Keratinocyte (primary cell): ENCODE measurements around the gene ATP5F1E. TPM values are rescaled to one million over a fixed set of nuclear protein-coding genes. Genes with fewer than 3 reads are reported as not detected.

Source experiments
- DNase-seq: peaks from one replicate; pipeline ENCODE4 v3.0.0-alpha.2; 2011; ENCODE audit warnings: low read depth, missing footprints, low spot score
- FAIRE-seq: peaks from 2 replicates; lab custom pipeline; 2011; peaks lifted over from hg19 to GRCh38; lab: Jason Lieb, UNC
- H2AFZ ChIP-seq: 2 replicates; pipeline ENCODE4 v1.6.0; 2012; ENCODE audit warnings: low read length, control low read depth, inconsistent platforms; ENCODE audit not compliant: control insufficient read depth
- H3K27ac ChIP-seq: 2 replicates; pipeline ENCODE4 v1.5.1; 2011; ENCODE audit warnings: low read length; ENCODE audit not compliant: control insufficient read depth, insufficient read depth
- H3K27me3 ChIP-seq: 3 replicates; pipeline ENCODE4 v1.6.0; 2011; ENCODE audit warnings: low read length; ENCODE audit not compliant: control insufficient read depth, insufficient read depth; ENCODE audit errors: extremely low read depth
- H3K36me3 ChIP-seq, 2 experiments: 2 replicates in 1 of 2; 3 replicates in 1 of 2; pipeline ENCODE4 v1.5.1; 2011; ENCODE audit warnings: low read length in 2 of 2, mild to moderate bottlenecking in 1 of 2; ENCODE audit not compliant: control insufficient read depth in 2 of 2, insufficient read depth in 2 of 2; ENCODE audit errors: extremely low read depth in 1 of 2
- H3K4me1 ChIP-seq: 3 replicates; pipeline ENCODE4 v1.5.1; 2011; ENCODE audit warnings: low read length; ENCODE audit not compliant: control insufficient read depth, insufficient read depth; ENCODE audit errors: extremely low read depth
- H3K4me2 ChIP-seq: 3 replicates; pipeline ENCODE4 v1.6.0; 2011; ENCODE audit warnings: low read depth, low read length; ENCODE audit not compliant: control insufficient read depth, insufficient read depth; ENCODE audit errors: extremely low read depth
- H3K4me3 ChIP-seq, 3 experiments: fragments of 200-600 bp in 1 of 3; sonication (generic) in 1 of 3; 2 replicates in 2 of 3; 3 replicates in 1 of 3; pipeline ENCODE4 v1.5.1; 2011 to 2016; ENCODE audit warnings: low read length in 3 of 3, mild to moderate bottlenecking in 3 of 3, control low read depth in 2 of 3, inconsistent platforms in 1 of 3, low read depth in 1 of 3, mixed read lengths in 1 of 3, mixed run types in 1 of 3, moderate library complexity in 1 of 3; ENCODE audit not compliant: control insufficient read depth in 2 of 3, insufficient read depth in 2 of 3; ENCODE audit errors: extremely low read depth in 1 of 3
- H3K79me2 ChIP-seq: 2 replicates; pipeline ENCODE4 v1.6.0; 2012; ENCODE audit warnings: low read length; ENCODE audit not compliant: control insufficient read depth, insufficient read depth
- H3K9ac ChIP-seq: 3 replicates; pipeline ENCODE4 v1.6.0; 2011; ENCODE audit warnings: low read length; ENCODE audit not compliant: control insufficient read depth, insufficient read depth; ENCODE audit errors: extremely low read depth
- H3K9me1 ChIP-seq: 3 replicates; pipeline ENCODE4 v1.6.0; 2011; ENCODE audit warnings: low read length; ENCODE audit not compliant: control insufficient read depth, insufficient read depth; ENCODE audit errors: extremely low read depth
- H3K9me3 ChIP-seq: 2 replicates; pipeline ENCODE4 v1.5.1; 2012; ENCODE audit warnings: low read depth, low read length; ENCODE audit not compliant: control insufficient read depth
- H4K20me1 ChIP-seq: 3 replicates; pipeline ENCODE4 v1.6.0; 2011; ENCODE audit warnings: low read length; ENCODE audit not compliant: control insufficient read depth, insufficient read depth; ENCODE audit errors: extremely low read depth
- CTCF ChIP-seq, 3 experiments: IDR thresholded peaks in 1 of 3; conservative IDR thresholded peaks in 1 of 3; optimal IDR thresholded peaks in 1 of 3; 2 replicates in 2 of 3; 3 replicates in 1 of 3; pipeline versions ENCODE3 to v1.5.1; 2011; ENCODE audit warnings: low read length in 3 of 3, mild to moderate bottlenecking in 3 of 3, moderate library complexity in 2 of 3, control low read depth in 1 of 3, inconsistent platforms in 1 of 3; ENCODE audit not compliant: insufficient read depth in 2 of 3; ENCODE audit errors: extremely low read depth in 1 of 3
- EZH2 ChIP-seq: IDR thresholded peaks from one replicate; pipeline ENCODE4 v1.6.1; 2012; ENCODE audit warnings: inconsistent platforms, mild to moderate bottlenecking, low read length, moderate library complexity
- dilution Hi-C: fragments of 300-500 bp; cut with MboI; formaldehyde crosslinking; loops from one replicate; pipeline ENCODE4 v1.7.0; 2020; ENCODE audit warnings: low sequenced_read_pairs; ENCODE audit not compliant: extremely low pct_ligation_motif_present
- polyA plus RNA-seq, 5 experiments: library from polyadenylated mRNA; depleted of rRNA in 3 of 5; stranded (reverse) in 3 of 5; stranded (forward) in 1 of 5; unstranded in 1 of 5; fragments of >200 nt; gene quantifications; 1 replicate in 1 of 5; 2 replicates in 3 of 5; 3 replicates in 1 of 5; pipeline versions ENCODE4 v1.2.1 to v1.2.3, GENCODE V29; 2011 to 2012; ENCODE audit warnings: missing spikeins in 2 of 5, low read depth in 1 of 5, low replicate concordance in 1 of 5

The ATP5F1E gene
- polyA plus RNA-seq, 1 donor (not counting 4 experiments of a cell fraction or from before 2014, with no cell fraction given) = 99.7 TPM

GRCh38 chr20:59068534-59068933 is 36.4 kb upstream of the ATP5F1E start:
- Histone ChIP-seq H4K20me1 (no peaks in the 10 kb centered on the region), H3K9me3 (no peaks in the 10 kb centered on the region), H3K79me2 (no peaks in the 10 kb centered on the region), H2AFZ (no peak overlapping the region), H3K9me1 (no peaks in the 10 kb centered on the region), H3K4me2 (no peak overlapping the region), H3K27me3 (no peaks in the 10 kb centered on the region), H3K36me3 (no peaks in the 10 kb centered on the region), H3K4me3 (no peak overlapping the region), H3K27ac (no peak overlapping the region), H3K9ac (no peak overlapping the region), H3K4me1 (peaks cover 10% of the 10 kb centered on the region)
- dilution Hi-C loops = no loop called here
- no peak for DNase-seq
- no peak for FAIRE-seq
- TF ChIP-seq EZH2 (no peak), CTCF (optimal IDR thresholded peaks at IDR 0.05 in 1 of 3, IDR thresholded peaks at IDR 0.05 in 1 of 3, conservative IDR thresholded peaks at IDR 0.05 in 1 of 3; ENCODE audit: extremely low read depth in 1 of 3, insufficient read depth in 2 of 3, low read length in 3 of 3) (no peak)

GRCh38 chr20:59064214-59064722 is 32.1 kb upstream of the ATP5F1E start:
- Histone ChIP-seq H3K4me1 (peaks cover 10% of the 10 kb centered on the region), H3K4me2 (peak overlapping the region; percentile 72), H3K9me1 (no peaks in the 10 kb centered on the region), H3K27ac (peak overlapping the region; percentile 6), H3K9me3 (no peaks in the 10 kb centered on the region), H3K4me3 (peak overlapping the region in 2 of 3 experiments; percentile 8 to 16), H3K9ac (peak overlapping the region; percentile 11), H3K79me2 (no peaks in the 10 kb centered on the region), H3K36me3 (no peaks in the 10 kb centered on the region), H3K27me3 (no peaks in the 10 kb centered on the region), H4K20me1 (no peaks in the 10 kb centered on the region), H2AFZ (peak overlapping the region; percentile 34)
- no peak for FAIRE-seq
- no peak for DNase-seq
- no peak for TF ChIP-seq EZH2
- TF ChIP-seq CTCF (optimal IDR thresholded peaks at IDR 0.05 in 1 of 3, IDR thresholded peaks at IDR 0.05 in 1 of 3, conservative IDR thresholded peaks at IDR 0.05 in 1 of 3; ENCODE audit: extremely low read depth in 1 of 3, insufficient read depth in 2 of 3, low read length in 3 of 3) = no peak
- dilution Hi-C loops = no loop called here
